ENCODE measurements around the gene GPR17.

The GPR17 gene

GRCh38 chr2:127700527-127701192 lies 54.7 kb downstream of the GPR17 start:
- DNase-seq: no peak

GRCh38 chr2:127701193-127701650 lies 55.3 kb downstream of the GPR17 start, which contains the start of gene SFT2D3:
TSS of gene SFT2D3 (plus strand) at chr2:127701497. CDS start at chr2:127701529, 32 bp downstream.
- DNase-seq: peak; percentile 94

GRCh38 chr2:127701651-127702394 lies 55.9 kb downstream of the GPR17 start:
- DNase-seq: peak; percentile 85

Measured in right forelimb (tissue), 1 donor.